HEK293 (cell line): ENCODE measurements around the gene RBBP8.

Source experiments
- CTCF ChIA-PET: fragments of 350-600 bp; formaldehyde crosslinking; extraction: SDS; loops from one replicate; lab custom pipeline; 2021; ENCODE audit warnings: antibody characterized with exemption; lab: Yijun Ruan, JAX
- POLR2A ChIA-PET: fragments of 300-600 bp; formaldehyde crosslinking; extraction: SDS; loops from one replicate; lab custom pipeline; 2020; ENCODE audit warnings: antibody characterized with exemption, inconsistent platforms; lab: Yijun Ruan, JAX
- H3K27ac ChIP-seq: fragments of 200-500 bp; sonication (Bioruptor generic); 2 replicates; pipeline ENCODE4 v1.5.1; 2014; ENCODE audit warnings: low read depth, low read length, control low read depth, inconsistent platforms; ENCODE audit errors: extremely low read depth
- H3K36me3 ChIP-seq, 2 experiments: fragments of 200-500 bp in 1 of 2; sonication (Bioruptor generic) in 1 of 2; 1 replicate in 1 of 2; 2 replicates in 1 of 2; pipeline ENCODE4 v1.5.1; 2014 to 2017; ENCODE audit warnings: inconsistent platforms in 2 of 2, low read length in 2 of 2; ENCODE audit not compliant: control insufficient read depth in 2 of 2, insufficient read depth in 1 of 2
- H3K4me1 ChIP-seq: fragments of 200-500 bp; sonication (Bioruptor generic); 2 replicates; pipeline ENCODE4 v1.5.1; 2014; ENCODE audit warnings: mild to moderate bottlenecking, low read length, inconsistent platforms; ENCODE audit not compliant: control insufficient read depth, insufficient read depth
- H3K4me3 ChIP-seq: 2 replicates; pipeline ENCODE4 v1.5.1; 2011; ENCODE audit warnings: low read depth, mild to moderate bottlenecking, control low read depth, low read length, moderate library complexity
- H3K9me3 ChIP-seq: fragments of 200-500 bp; sonication (Bioruptor generic); 2 replicates; pipeline ENCODE4 v1.5.1; 2014; ENCODE audit warnings: low read depth, low read length, inconsistent platforms; ENCODE audit not compliant: control insufficient read depth, insufficient read depth
- OSR2 ChIP-seq: fragments of 450-650 bp; formaldehyde crosslinking; IDR thresholded peaks from 2 replicates; pipeline ENCODE4 v1.5.1; 2016; ENCODE audit warnings: missing biosample characterization, missing genetic modification characterization
- SALL2 ChIP-seq: fragments of 450-650 bp; formaldehyde crosslinking; IDR thresholded peaks from 2 replicates; pipeline ENCODE4 v1.5.0; 2017; ENCODE audit warnings: missing biosample characterization, mild to moderate bottlenecking, missing genetic modification characterization, borderline replicate concordance
- SCRT2 ChIP-seq: fragments of 450-650 bp; formaldehyde crosslinking; IDR thresholded peaks from 2 replicates; pipeline ENCODE4 v1.5.1; 2016; ENCODE audit warnings: missing biosample characterization, missing genetic modification characterization
- WT1 ChIP-seq: fragments of 450-650 bp; formaldehyde crosslinking; IDR thresholded peaks from 2 replicates; pipeline ENCODE4 v1.5.1; 2016; ENCODE audit warnings: missing biosample characterization, missing genetic modification characterization
- YY1 ChIP-seq: fragments of 450-650 bp; formaldehyde crosslinking; IDR thresholded peaks from 2 replicates; pipeline ENCODE4 v1.5.1; 2018; ENCODE audit warnings: missing biosample characterization, missing genetic modification characterization
- ZNF155 ChIP-seq: fragments of 450-650 bp; formaldehyde crosslinking; IDR thresholded peaks from 2 replicates; pipeline ENCODE4 v1.5.1; 2016; ENCODE audit warnings: missing biosample characterization, missing genetic modification characterization
- ZNF174 ChIP-seq: fragments of 450-650 bp; formaldehyde crosslinking; IDR thresholded peaks from 2 replicates; pipeline ENCODE4 v1.5.0; 2017; ENCODE audit warnings: missing biosample characterization, mild to moderate bottlenecking, missing genetic modification characterization
- ZNF184 ChIP-seq: fragments of 450-650 bp; IDR thresholded peaks from 2 replicates; pipeline ENCODE4 v1.5.1; 2018; ENCODE audit warnings: missing biosample characterization, mild to moderate bottlenecking, missing genetic modification characterization
- ZNF292 ChIP-seq: fragments of 450-650 bp; formaldehyde crosslinking; IDR thresholded peaks from 2 replicates; pipeline ENCODE4 v1.5.1; 2016; ENCODE audit warnings: low read depth, missing biosample characterization, missing genetic modification characterization, borderline replicate concordance
- ZNF571 ChIP-seq: fragments of 450-650 bp; formaldehyde crosslinking; IDR thresholded peaks from 2 replicates; pipeline ENCODE4 v1.5.0; 2017; ENCODE audit warnings: missing biosample characterization, missing genetic modification characterization
- ZNF624 ChIP-seq: fragments of 450-650 bp; formaldehyde crosslinking; IDR thresholded peaks from 2 replicates; pipeline ENCODE4 v1.5.1; 2017; ENCODE audit warnings: missing biosample characterization, missing genetic modification characterization
- ZNF747 ChIP-seq: fragments of 450-650 bp; formaldehyde crosslinking; IDR thresholded peaks from 2 replicates; pipeline ENCODE4 v1.5.1; 2016; ENCODE audit warnings: missing biosample characterization, missing genetic modification characterization
- TF ChIP-seq, protein P1 (sequence below): fragments of 450-650 bp; formaldehyde crosslinking; IDR thresholded peaks from 2 replicates; pipeline ENCODE4 v1.5.1; 2016; ENCODE audit warnings: missing biosample characterization, missing genetic modification characterization
- TF ChIP-seq, protein P2 (sequence below): fragments of 450-650 bp; formaldehyde crosslinking; IDR thresholded peaks from 2 replicates; pipeline ENCODE4 v1.5.1; 2016; ENCODE audit warnings: missing biosample characterization, missing genetic modification characterization
- TF ChIP-seq, protein P3 (sequence below): fragments of 450-650 bp; formaldehyde crosslinking; conservative IDR thresholded peaks from 2 replicates; pipeline ENCODE4 v1.5.1; 2016; ENCODE audit warnings: low read depth, missing biosample characterization, missing genetic modification characterization
- TF ChIP-seq, protein P4 (sequence below): fragments of 450-650 bp; formaldehyde crosslinking; IDR thresholded peaks from 2 replicates; pipeline ENCODE4 v1.5.1; 2016; ENCODE audit warnings: missing biosample characterization, missing genetic modification characterization
- TF ChIP-seq, protein P5 (sequence below): fragments of 450-650 bp; IDR thresholded peaks from 2 replicates; pipeline ENCODE4 v1.5.1; 2018; ENCODE audit warnings: missing biosample characterization, mild to moderate bottlenecking, missing genetic modification characterization
- TF ChIP-seq, protein P6 (sequence below): fragments of 450-650 bp; formaldehyde crosslinking; IDR thresholded peaks from 2 replicates; pipeline ENCODE4 v1.5.1; 2016; ENCODE audit warnings: missing biosample characterization, missing genetic modification characterization, borderline replicate concordance

RBBP8 gene

DNA sequence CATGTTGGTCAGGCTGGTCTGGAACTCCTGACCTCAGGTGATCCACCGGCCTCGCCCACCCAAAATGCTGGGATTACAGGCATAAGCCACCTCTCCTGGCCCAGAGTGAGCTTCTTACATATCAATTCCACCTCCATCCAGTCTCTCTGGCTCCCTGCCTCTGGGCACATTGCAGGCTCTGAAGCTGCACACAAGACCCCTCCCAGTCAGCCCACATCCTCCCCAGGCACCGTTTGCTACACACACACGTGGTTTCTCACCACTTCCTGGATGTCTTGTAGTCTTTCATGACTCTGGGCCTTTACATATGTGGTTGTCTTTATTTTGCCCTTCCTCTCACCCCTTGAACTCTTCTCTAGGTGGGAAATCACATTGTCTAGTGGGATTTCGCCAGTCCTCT is 138.2 kb downstream of the RBBP8 start (continued):
- TF ChIP-seq WT1 (tag by site-specific recombination) (no peak), ZNF571 (tag by site-specific recombination) (no peak), ZNF174 (tag by site-specific recombination) (no peak), SCRT2 (tag by site-specific recombination) (no peak), ZNF292 (tag by site-specific recombination) (no peak)
- TF ChIP-seq, protein P1, sequence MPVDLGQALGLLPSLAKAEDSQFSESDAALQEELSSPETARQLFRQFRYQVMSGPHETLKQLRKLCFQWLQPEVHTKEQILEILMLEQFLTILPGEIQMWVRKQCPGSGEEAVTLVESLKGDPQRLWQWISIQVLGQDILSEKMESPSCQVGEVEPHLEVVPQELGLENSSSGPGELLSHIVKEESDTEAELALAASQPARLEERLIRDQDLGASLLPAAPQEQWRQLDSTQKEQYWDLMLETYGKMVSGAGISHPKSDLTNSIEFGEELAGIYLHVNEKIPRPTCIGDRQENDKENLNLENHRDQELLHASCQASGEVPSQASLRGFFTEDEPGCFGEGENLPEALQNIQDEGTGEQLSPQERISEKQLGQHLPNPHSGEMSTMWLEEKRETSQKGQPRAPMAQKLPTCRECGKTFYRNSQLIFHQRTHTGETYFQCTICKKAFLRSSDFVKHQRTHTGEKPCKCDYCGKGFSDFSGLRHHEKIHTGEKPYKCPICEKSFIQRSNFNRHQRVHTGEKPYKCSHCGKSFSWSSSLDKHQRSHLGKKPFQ (tag by site-specific recombination), result no peak

DNA sequence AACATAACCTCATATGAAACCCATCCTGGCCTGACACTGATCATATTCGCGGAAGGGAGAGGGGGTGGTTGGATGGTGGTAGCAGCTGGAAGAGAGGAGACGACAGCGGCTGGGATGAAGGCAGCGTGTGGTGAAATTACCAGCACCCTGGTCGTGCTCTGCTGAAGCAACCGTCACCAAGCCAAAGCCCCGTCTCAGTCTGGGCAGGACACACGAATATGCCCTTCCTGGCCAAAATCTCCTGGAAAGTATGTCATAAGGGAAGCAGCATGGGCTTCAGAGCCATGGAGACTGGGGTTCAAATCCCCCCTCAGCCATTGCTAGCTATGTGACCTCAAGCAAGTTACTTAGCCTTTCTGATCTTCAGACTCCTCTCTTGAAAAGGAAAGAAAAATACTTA is 139.0 kb downstream of the RBBP8 start:
- no peaks in the 10 kb centered on the region for H3K4me1 ChIP-seq
- ChIA-PET POLR2A (no interaction called here), CTCF (interaction anchor here (0.6 to 0.7 kb wide), 2 partner anchors 12 to 47 kb away, joined by 3 read pairs; no protein-coding TSS in a partner anchor)
- TF ChIP-seq ZNF747 (tag by site-specific recombination) (no peak), OSR2 (tag by site-specific recombination) (no peak), SALL2 (tag by site-specific recombination) (no peak), YY1 (no peak), ZNF155 (tag by site-specific recombination) (no peak), ZNF624 (tag by site-specific recombination) (no peak), ZNF184 (tag by site-specific recombination) (no peak)
- TF ChIP-seq, protein P2, sequence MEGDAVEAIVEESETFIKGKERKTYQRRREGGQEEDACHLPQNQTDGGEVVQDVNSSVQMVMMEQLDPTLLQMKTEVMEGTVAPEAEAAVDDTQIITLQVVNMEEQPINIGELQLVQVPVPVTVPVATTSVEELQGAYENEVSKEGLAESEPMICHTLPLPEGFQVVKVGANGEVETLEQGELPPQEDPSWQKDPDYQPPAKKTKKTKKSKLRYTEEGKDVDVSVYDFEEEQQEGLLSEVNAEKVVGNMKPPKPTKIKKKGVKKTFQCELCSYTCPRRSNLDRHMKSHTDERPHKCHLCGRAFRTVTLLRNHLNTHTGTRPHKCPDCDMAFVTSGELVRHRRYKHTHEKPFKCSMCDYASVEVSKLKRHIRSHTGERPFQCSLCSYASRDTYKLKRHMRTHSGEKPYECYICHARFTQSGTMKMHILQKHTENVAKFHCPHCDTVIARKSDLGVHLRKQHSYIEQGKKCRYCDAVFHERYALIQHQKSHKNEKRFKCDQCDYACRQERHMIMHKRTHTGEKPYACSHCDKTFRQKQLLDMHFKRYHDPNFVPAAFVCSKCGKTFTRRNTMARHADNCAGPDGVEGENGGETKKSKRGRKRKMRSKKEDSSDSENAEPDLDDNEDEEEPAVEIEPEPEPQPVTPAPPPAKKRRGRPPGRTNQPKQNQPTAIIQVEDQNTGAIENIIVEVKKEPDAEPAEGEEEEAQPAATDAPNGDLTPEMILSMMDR, result no peak
- TF ChIP-seq, protein P3, sequence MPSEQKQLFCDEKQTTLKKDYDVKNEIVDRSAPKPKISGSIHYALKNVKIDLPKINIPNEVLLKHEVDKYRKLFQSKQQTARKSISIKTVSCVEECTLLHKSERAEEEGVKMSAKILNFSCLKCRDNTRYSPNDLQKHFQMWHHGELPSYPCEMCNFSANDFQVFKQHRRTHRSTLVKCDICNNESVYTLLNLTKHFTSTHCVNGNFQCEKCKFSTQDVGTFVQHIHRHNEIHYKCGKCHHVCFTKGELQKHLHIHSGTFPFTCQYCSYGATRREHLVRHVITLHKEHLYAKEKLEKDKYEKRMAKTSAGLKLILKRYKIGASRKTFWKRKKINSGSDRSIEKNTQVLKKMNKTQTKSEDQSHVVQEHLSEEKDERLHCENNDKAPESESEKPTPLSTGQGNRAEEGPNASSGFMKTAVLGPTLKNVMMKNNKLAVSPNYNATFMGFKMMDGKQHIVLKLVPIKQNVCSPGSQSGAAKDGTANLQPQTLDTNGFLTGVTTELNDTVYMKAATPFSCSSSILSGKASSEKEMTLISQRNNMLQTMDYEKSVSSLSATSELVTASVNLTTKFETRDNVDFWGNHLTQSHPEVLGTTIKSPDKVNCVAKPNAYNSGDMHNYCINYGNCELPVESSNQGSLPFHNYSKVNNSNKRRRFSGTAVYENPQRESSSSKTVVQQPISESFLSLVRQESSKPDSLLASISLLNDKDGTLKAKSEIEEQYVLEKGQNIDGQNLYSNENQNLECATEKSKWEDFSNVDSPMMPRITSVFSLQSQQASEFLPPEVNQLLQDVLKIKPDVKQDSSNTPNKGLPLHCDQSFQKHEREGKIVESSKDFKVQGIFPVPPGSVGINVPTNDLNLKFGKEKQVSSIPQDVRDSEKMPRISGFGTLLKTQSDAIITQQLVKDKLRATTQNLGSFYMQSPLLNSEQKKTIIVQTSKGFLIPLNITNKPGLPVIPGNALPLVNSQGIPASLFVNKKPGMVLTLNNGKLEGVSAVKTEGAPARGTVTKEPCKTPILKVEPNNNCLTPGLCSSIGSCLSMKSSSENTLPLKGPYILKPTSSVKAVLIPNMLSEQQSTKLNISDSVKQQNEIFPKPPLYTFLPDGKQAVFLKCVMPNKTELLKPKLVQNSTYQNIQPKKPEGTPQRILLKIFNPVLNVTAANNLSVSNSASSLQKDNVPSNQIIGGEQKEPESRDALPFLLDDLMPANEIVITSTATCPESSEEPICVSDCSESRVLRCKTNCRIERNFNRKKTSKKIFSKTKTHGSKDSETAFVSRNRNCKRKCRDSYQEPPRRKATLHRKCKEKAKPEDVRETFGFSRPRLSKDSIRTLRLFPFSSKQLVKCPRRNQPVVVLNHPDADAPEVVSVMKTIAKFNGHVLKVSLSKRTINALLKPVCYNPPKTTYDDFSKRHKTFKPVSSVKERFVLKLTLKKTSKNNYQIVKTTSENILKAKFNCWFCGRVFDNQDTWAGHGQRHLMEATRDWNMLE (tag by site-specific recombination), result no peak
- TF ChIP-seq, protein P4, sequence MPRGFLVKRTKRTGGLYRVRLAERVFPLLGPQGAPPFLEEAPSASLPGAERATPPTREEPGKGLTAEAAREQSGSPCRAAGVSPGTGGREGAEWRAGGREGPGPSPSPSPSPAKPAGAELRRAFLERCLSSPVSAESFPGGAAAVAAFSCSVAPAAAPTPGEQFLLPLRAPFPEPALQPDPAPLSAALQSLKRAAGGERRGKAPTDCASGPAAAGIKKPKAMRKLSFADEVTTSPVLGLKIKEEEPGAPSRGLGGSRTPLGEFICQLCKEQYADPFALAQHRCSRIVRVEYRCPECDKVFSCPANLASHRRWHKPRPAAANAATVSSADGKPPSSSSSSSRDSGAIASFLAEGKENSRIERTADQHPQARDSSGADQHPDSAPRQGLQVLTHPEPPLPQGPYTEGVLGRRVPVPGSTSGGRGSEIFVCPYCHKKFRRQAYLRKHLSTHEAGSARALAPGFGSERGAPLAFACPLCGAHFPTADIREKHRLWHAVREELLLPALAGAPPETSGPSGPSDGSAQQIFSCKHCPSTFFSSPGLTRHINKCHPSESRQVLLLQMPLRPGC (tag by site-specific recombination), result no peak
- TF ChIP-seq, protein P5, sequence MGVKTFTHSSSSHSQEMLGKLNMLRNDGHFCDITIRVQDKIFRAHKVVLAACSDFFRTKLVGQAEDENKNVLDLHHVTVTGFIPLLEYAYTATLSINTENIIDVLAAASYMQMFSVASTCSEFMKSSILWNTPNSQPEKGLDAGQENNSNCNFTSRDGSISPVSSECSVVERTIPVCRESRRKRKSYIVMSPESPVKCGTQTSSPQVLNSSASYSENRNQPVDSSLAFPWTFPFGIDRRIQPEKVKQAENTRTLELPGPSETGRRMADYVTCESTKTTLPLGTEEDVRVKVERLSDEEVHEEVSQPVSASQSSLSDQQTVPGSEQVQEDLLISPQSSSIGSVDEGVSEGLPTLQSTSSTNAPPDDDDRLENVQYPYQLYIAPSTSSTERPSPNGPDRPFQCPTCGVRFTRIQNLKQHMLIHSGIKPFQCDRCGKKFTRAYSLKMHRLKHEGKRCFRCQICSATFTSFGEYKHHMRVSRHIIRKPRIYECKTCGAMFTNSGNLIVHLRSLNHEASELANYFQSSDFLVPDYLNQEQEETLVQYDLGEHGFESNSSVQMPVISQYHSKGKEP (tag by site-specific recombination), result no peak
- TF ChIP-seq, protein P6, sequence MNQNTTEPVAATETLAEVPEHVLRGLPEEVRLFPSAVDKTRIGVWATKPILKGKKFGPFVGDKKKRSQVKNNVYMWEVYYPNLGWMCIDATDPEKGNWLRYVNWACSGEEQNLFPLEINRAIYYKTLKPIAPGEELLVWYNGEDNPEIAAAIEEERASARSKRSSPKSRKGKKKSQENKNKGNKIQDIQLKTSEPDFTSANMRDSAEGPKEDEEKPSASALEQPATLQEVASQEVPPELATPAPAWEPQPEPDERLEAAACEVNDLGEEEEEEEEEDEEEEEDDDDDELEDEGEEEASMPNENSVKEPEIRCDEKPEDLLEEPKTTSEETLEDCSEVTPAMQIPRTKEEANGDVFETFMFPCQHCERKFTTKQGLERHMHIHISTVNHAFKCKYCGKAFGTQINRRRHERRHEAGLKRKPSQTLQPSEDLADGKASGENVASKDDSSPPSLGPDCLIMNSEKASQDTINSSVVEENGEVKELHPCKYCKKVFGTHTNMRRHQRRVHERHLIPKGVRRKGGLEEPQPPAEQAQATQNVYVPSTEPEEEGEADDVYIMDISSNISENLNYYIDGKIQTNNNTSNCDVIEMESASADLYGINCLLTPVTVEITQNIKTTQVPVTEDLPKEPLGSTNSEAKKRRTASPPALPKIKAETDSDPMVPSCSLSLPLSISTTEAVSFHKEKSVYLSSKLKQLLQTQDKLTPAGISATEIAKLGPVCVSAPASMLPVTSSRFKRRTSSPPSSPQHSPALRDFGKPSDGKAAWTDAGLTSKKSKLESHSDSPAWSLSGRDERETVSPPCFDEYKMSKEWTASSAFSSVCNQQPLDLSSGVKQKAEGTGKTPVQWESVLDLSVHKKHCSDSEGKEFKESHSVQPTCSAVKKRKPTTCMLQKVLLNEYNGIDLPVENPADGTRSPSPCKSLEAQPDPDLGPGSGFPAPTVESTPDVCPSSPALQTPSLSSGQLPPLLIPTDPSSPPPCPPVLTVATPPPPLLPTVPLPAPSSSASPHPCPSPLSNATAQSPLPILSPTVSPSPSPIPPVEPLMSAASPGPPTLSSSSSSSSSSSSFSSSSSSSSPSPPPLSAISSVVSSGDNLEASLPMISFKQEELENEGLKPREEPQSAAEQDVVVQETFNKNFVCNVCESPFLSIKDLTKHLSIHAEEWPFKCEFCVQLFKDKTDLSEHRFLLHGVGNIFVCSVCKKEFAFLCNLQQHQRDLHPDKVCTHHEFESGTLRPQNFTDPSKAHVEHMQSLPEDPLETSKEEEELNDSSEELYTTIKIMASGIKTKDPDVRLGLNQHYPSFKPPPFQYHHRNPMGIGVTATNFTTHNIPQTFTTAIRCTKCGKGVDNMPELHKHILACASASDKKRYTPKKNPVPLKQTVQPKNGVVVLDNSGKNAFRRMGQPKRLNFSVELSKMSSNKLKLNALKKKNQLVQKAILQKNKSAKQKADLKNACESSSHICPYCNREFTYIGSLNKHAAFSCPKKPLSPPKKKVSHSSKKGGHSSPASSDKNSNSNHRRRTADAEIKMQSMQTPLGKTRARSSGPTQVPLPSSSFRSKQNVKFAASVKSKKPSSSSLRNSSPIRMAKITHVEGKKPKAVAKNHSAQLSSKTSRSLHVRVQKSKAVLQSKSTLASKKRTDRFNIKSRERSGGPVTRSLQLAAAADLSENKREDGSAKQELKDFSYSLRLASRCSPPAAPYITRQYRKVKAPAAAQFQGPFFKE (tag by site-specific recombination), result no peak

More for the DNA sequence above, 139.0 kb downstream of the RBBP8 start:
- H3K36me3 ChIP-seq, result no peaks in the 10 kb centered on the region
- no peak overlapping the region for H3K4me3 ChIP-seq
- no peak overlapping the region for H3K27ac ChIP-seq
- no peaks in the 10 kb centered on the region for H3K9me3 ChIP-seq
